Brain microvascular endothelial cell (primary cell): Measurements from ENCODE around the gene SHOX.

Experiments
- DNase-seq: peaks from one replicate; pipeline ENCODE4 v3.0.0-alpha.2; 2020
- H3K27ac ChIP-seq: fragments of 250-450 bp; sonication (Bioruptor Pico); 2 replicates; pipeline ENCODE4 v1.5.1; 2020; ENCODE audit warnings: mild to moderate bottlenecking, moderate library complexity
- H3K27me3 ChIP-seq: fragments of 250-450 bp; sonication (Bioruptor Pico); replicated peaks from 2 replicates; pipeline ENCODE4 v1.5.1; 2020; ENCODE audit warnings: mild to moderate bottlenecking
- H3K36me3 ChIP-seq: fragments of 250-450 bp; sonication (Bioruptor Pico); replicated peaks from 2 replicates; pipeline ENCODE4 v1.5.1; 2020; ENCODE audit warnings: mild to moderate bottlenecking
- H3K4me3 ChIP-seq: 2 replicates; pipeline ENCODE4 v1.5.1; 2011; ENCODE audit warnings: low read depth, mild to moderate bottlenecking, control low read depth, low read length, moderate library complexity
- in situ Hi-C: cut with HindIII; loops from 2 replicates; pipeline ENCODE4 v1.10.0; 2017; ENCODE audit warnings: low sequenced_read_pairs, low pct_ligation_motif_present
- TF ChIP-seq, protein P1 (sequence below): IDR thresholded peaks from 2 replicates; pipeline ENCODE4 v1.5.1; 2011; ENCODE audit warnings: low read depth, mild to moderate bottlenecking, moderate library complexity, low read length, control low read depth, inconsistent platforms; ENCODE audit errors: missing control alignments

SHOX gene

GRCh38 chrX:694800-695199 lies 64.2 kb downstream of the SHOX start:
- no peak overlapping the region for H3K4me3 ChIP-seq
- TF ChIP-seq, protein P1, sequence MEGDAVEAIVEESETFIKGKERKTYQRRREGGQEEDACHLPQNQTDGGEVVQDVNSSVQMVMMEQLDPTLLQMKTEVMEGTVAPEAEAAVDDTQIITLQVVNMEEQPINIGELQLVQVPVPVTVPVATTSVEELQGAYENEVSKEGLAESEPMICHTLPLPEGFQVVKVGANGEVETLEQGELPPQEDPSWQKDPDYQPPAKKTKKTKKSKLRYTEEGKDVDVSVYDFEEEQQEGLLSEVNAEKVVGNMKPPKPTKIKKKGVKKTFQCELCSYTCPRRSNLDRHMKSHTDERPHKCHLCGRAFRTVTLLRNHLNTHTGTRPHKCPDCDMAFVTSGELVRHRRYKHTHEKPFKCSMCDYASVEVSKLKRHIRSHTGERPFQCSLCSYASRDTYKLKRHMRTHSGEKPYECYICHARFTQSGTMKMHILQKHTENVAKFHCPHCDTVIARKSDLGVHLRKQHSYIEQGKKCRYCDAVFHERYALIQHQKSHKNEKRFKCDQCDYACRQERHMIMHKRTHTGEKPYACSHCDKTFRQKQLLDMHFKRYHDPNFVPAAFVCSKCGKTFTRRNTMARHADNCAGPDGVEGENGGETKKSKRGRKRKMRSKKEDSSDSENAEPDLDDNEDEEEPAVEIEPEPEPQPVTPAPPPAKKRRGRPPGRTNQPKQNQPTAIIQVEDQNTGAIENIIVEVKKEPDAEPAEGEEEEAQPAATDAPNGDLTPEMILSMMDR: no peak
- H3K27ac ChIP-seq: no peak overlapping the region
- H3K36me3 ChIP-seq: no peaks in the 10 kb centered on the region
- H3K27me3 ChIP-seq: no peaks in the 10 kb centered on the region
- in situ Hi-C loops: no loop called here
- DNase-seq: no peak

DNA sequence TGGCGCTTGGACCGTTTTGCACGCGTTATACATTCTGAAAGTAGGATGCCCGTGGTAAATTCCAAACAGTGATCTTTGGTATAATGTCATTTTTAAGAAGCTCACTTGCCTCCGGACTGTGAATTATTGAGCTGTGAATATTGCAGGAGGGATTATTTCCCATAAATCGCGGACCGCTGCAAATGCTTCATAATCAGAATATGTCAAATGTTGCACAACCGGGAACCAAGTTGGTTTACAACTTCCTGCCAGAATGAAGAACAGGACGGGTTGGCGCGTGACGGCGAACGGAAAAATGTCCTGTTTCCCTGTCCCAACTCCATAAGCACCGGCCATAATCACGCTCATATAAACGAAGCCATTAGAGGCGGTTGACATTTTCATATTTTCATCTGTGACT lies 67.6 kb downstream of the SHOX start:
- TF ChIP-seq, protein P1: no peak
- no peak overlapping the region for H3K27ac ChIP-seq
- DNase-seq: no peak
- H3K36me3 ChIP-seq: no peaks in the 10 kb centered on the region
- in situ Hi-C loops: no loop called here
- H3K27me3 ChIP-seq: no peaks in the 10 kb centered on the region
- no peak overlapping the region for H3K4me3 ChIP-seq

DNA sequence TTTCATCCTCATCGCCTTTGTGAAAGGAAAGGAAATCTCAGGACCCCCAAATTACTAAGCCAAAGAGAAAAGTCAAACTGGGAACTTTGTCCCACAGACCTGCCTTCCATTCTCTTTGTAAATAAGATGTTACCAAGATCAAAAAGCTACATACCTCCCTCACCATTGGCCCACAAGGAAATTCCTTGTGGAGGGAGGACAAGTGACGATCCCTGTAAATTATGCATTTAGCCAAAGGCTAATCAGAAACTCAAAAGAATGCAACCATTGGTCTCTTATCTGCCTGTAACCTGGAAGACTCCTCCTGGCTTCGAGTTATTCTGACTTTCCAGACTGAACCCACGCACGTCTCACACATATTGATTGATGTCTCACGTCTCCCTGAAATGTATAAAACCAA lies 70.3 kb downstream of the SHOX start:
- in situ Hi-C loops: no loop called here
- Histone ChIP-seq H3K4me3 (no peak overlapping the region), H3K36me3 (no peaks in the 10 kb centered on the region), H3K27ac (no peak overlapping the region), H3K27me3 (no peaks in the 10 kb centered on the region)
- no peak for DNase-seq
- TF ChIP-seq, protein P1: no peak

GRCh38 chrX:701673-702072 lies 71.1 kb downstream of the SHOX start:
- no peak overlapping the region for H3K4me3 ChIP-seq
- TF ChIP-seq, protein P1: no peak
- H3K36me3 ChIP-seq: no peaks in the 10 kb centered on the region
- in situ Hi-C loops: no loop called here
- H3K27me3 ChIP-seq: no peaks in the 10 kb centered on the region
- no peak for DNase-seq
- H3K27ac ChIP-seq: no peak overlapping the region

DNA sequence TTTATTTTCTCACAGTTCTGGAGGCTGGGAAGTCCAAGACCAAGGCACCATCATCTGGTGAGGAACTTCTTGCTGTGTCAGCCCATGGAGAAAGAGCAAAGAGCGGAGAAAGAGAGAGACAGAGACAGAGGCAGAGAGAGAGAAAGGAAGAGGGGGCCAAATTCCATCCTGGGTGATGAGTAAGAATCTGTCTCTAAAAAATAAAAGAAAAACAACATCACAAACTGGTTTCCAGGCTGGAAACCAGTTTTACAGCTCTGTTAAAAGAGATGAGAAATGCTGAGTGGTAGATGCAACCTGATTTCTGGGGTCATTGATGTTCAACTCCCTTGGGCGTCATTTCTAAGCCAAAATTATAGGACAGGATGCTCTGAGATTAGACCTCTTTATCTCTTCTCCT lies 72.9 kb downstream of the SHOX start:
- in situ Hi-C loops: no loop called here
- TF ChIP-seq, protein P1: no peak
- Histone ChIP-seq H3K27me3 (no peaks in the 10 kb centered on the region), H3K4me3 (no peak overlapping the region), H3K36me3 (no peaks in the 10 kb centered on the region), H3K27ac (no peak overlapping the region)
- DNase-seq: no peak

DNA sequence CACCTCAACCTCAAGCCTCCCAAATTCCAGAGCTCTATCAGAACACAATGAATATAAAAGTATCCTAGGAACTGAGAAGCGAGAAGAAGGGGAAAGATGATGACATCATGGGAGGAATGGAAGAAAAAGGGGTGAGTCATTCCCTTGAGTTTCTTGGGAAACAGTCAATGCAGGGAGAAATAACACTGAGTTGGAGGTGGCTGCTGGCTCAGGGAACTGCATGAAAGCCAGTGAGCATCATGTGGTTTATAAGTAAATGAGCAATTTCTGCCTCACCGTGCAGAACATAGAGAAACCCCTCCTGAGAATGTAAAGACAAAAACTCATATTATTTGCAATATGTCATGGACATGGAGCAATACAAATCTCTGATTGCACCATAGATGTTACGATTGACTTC lies 73.3 kb downstream of the SHOX start:
- Histone ChIP-seq H3K27me3 (no peaks in the 10 kb centered on the region), H3K27ac (no peak overlapping the region), H3K36me3 (no peaks in the 10 kb centered on the region), H3K4me3 (no peak overlapping the region)
- TF ChIP-seq, protein P1: no peak
- in situ Hi-C loops: no loop called here
- DNase-seq: no peak
